ENCODE results near the gene LRPPRC. TPM values are rescaled to one million over a fixed set of nuclear protein-coding genes. Genes with fewer than 3 reads are reported as not detected.

LRPPRC gene
- total and polyA plus RNA-seq, 2 donors (not counting 3 experiments of a cell fraction or from before 2014, with no cell fraction given), result 22.6 to 94.0 TPM

DNA sequence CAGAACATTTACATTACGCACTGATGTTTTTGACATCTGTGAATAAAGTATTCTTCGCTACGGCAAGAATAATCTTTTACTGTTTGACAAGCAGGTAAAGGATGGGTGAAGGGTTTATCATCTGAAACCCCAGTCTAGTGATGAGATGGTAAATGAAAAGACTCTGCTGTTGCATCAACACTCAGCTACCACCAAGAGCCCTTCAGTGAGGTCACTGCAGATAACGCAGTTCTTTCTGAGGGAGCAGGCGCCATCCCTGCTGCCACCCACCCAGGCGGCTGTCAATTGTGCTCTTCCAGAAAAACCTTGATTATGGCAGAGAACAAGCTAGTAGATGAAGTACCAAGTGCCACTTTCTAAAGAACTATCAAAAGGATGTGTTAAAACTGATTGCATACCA lies 98.3 kb downstream of the LRPPRC start:
- BruUV-seq (replicated peaks), result no TSS peak
- DNase-seq (ENCODE audit: low read depth, low spot score), result no peak
- no peak for FAIRE-seq
- dilution Hi-C loops (cut with MboI; ENCODE audit: extremely low pct_ligation_motif_present, low sequenced_read_pairs), result no loop called here
- no peaks in the 10 kb centered on the region for H3K9me3 ChIP-seq (replicated peaks; ENCODE audit: control insufficient read depth, insufficient read depth, low read length)
- H3K4me1 ChIP-seq (ENCODE audit: control insufficient read depth, extremely low read depth, insufficient read depth, low read length), result no peaks in the 10 kb centered on the region
- H3K4me2 ChIP-seq (ENCODE audit: insufficient read depth, low read length), result no peak overlapping the region
- intact Hi-C loops (cut with micrococcal nuclease), result no loop called here
- H3K36me3 ChIP-seq (ENCODE audit: control insufficient read depth in 2 of 2, extremely low read depth in 1 of 2, insufficient read depth in 2 of 2, low read length in 2 of 2), result peaks cover 11 to 13% of the 10 kb centered on the region in 2 experiments
- ChIA-PET CTCF (interaction anchor here (1.7 kb wide), 1 partner anchor 9 kb away, joined by 4 read pairs; no protein-coding TSS in a partner anchor), POLR2A (no interaction called here)
- H2AFZ ChIP-seq (ENCODE audit: low read depth, low read length), result no peak overlapping the region
- no peaks in the 10 kb centered on the region for H3K27me3 ChIP-seq (ENCODE audit: control insufficient read depth in 2 of 2, insufficient read depth in 2 of 2, low read length in 2 of 2)
- H3K9me1 ChIP-seq (replicated peaks; ENCODE audit: control insufficient read depth, extremely low read depth, insufficient read depth, low read length), result no peaks in the 10 kb centered on the region
- H3K9ac ChIP-seq (replicated peaks; ENCODE audit: extremely low read depth, insufficient read depth, low read length), result no peak overlapping the region
- H3K27ac ChIP-seq (ENCODE audit: insufficient read depth, low read depth, low read length), result no peak overlapping the region
- TF ChIP-seq GATA2 (IDR thresholded peaks at IDR 0.05; ENCODE audit: insufficient read depth, insufficient read length, low read depth, low read length) (no peak), POLR2A (IDR thresholded peaks at IDR 0.05; ENCODE audit: low read depth, low read length) (no peak)
- TF ChIP-seq, protein P1, sequence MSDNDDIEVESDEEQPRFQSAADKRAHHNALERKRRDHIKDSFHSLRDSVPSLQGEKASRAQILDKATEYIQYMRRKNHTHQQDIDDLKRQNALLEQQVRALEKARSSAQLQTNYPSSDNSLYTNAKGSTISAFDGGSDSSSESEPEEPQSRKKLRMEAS (IDR thresholded peaks at IDR 0.05; ENCODE audit: insufficient read depth, insufficient read length), result no peak
- H3K4me3 ChIP-seq (replicated peaks in 1 of 3; ENCODE audit: insufficient read depth in 1 of 3, low read depth in 1 of 3, low read length in 3 of 3), result no peak overlapping the region
- H4K20me1 ChIP-seq (replicated peaks; ENCODE audit: control insufficient read depth, extremely low read depth, insufficient read depth, low read length), result no peaks in the 10 kb centered on the region
- H3K79me2 ChIP-seq (ENCODE audit: control insufficient read depth, insufficient read depth, low read length), result no peaks in the 10 kb centered on the region

DNA sequence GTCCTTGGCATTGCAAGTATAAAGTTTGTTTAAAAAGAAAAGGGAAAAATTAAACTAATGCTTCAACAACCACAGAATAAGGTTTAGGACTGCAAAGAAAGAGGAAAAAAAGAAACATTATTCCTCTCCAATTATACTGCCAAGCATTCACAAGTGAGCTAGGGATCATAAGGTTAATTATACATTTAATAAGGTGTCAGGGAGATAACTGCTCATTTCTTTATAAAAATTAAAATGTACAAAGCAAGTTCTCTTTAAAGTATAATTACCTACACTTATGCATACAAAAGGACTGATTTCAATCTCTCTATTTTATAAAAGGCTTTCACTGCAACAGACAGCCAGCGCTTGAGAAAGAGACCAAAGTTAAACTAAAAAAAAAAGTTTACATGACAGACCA lies 98.9 kb downstream of the LRPPRC start:
- Histone ChIP-seq H3K27me3 (ENCODE audit: control insufficient read depth in 2 of 2, insufficient read depth in 2 of 2, low read length in 2 of 2) (no peaks in the 10 kb centered on the region), H2AFZ (ENCODE audit: low read depth, low read length) (no peak overlapping the region), H3K4me2 (ENCODE audit: insufficient read depth, low read length) (no peak overlapping the region), H3K9me3 (replicated peaks; ENCODE audit: control insufficient read depth, insufficient read depth, low read length) (no peaks in the 10 kb centered on the region), H3K9me1 (replicated peaks; ENCODE audit: control insufficient read depth, extremely low read depth, insufficient read depth, low read length) (no peaks in the 10 kb centered on the region), H3K4me3 (replicated peaks in 1 of 3; ENCODE audit: insufficient read depth in 1 of 3, low read depth in 1 of 3, low read length in 3 of 3) (no peak overlapping the region), H3K4me1 (ENCODE audit: control insufficient read depth, extremely low read depth, insufficient read depth, low read length) (no peaks in the 10 kb centered on the region), H4K20me1 (replicated peaks; ENCODE audit: control insufficient read depth, extremely low read depth, insufficient read depth, low read length) (no peaks in the 10 kb centered on the region), H3K36me3 (ENCODE audit: control insufficient read depth in 2 of 2, extremely low read depth in 1 of 2, insufficient read depth in 2 of 2, low read length in 2 of 2) (peaks cover 11 to 15% of the 10 kb centered on the region in 2 experiments), H3K79me2 (ENCODE audit: control insufficient read depth, insufficient read depth, low read length) (no peaks in the 10 kb centered on the region), H3K9ac (replicated peaks; ENCODE audit: extremely low read depth, insufficient read depth, low read length) (no peak overlapping the region), H3K27ac (ENCODE audit: insufficient read depth, low read depth, low read length) (no peak overlapping the region)
- intact Hi-C loops (cut with micrococcal nuclease) (no loop called here), dilution Hi-C loops (cut with MboI; ENCODE audit: extremely low pct_ligation_motif_present, low sequenced_read_pairs) (no loop called here)
- POLR2A ChIA-PET, result no interaction called here
- no peak for DNase-seq (ENCODE audit: low read depth, low spot score)
- BruUV-seq (replicated peaks), result no TSS peak
- no peak for TF ChIP-seq JUN (IDR thresholded peaks at IDR 0.05; ENCODE audit: borderline replicate concordance, insufficient read depth, insufficient read length, low read depth)
- TF ChIP-seq, protein P2, sequence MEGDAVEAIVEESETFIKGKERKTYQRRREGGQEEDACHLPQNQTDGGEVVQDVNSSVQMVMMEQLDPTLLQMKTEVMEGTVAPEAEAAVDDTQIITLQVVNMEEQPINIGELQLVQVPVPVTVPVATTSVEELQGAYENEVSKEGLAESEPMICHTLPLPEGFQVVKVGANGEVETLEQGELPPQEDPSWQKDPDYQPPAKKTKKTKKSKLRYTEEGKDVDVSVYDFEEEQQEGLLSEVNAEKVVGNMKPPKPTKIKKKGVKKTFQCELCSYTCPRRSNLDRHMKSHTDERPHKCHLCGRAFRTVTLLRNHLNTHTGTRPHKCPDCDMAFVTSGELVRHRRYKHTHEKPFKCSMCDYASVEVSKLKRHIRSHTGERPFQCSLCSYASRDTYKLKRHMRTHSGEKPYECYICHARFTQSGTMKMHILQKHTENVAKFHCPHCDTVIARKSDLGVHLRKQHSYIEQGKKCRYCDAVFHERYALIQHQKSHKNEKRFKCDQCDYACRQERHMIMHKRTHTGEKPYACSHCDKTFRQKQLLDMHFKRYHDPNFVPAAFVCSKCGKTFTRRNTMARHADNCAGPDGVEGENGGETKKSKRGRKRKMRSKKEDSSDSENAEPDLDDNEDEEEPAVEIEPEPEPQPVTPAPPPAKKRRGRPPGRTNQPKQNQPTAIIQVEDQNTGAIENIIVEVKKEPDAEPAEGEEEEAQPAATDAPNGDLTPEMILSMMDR (IDR thresholded peaks at IDR 0.05; ENCODE audit: extremely low read depth in 1 of 2, insufficient read depth in 1 of 2, low read depth in 1 of 2, low read length in 2 of 2), result no peak
- TF ChIP-seq EZH2 (IDR thresholded peaks at IDR 0.05; ENCODE audit: borderline replicate concordance, low read depth, low read length, severe bottlenecking), result no peak
- no peak for TF ChIP-seq FOS (IDR thresholded peaks at IDR 0.05; ENCODE audit: borderline replicate concordance, insufficient read depth, low read length)
- no peak for TF ChIP-seq POLR2A (IDR thresholded peaks at IDR 0.05; ENCODE audit: low read depth, low read length)
- no peak for TF ChIP-seq MYC (IDR thresholded peaks at IDR 0.05; ENCODE audit: low read depth, low read length)
- TF ChIP-seq GATA2 (IDR thresholded peaks at IDR 0.05; ENCODE audit: insufficient read depth, insufficient read length, low read depth, low read length), result no peak
- TF ChIP-seq, protein P1 (IDR thresholded peaks at IDR 0.05; ENCODE audit: insufficient read depth, insufficient read length), result no peak
- no peak for TF ChIP-seq POLR2AphosphoS5 (IDR thresholded peaks at IDR 0.05; ENCODE audit: insufficient read depth, low read depth, low read length)
- CTCF ChIA-PET, result no interaction called here
- no peak for FAIRE-seq
